Suprapubic skin (tissue), 4 donors: ENCODE results near the gene TANK.

Experiments
- EP300 ChIP-seq: sonication (generic); formaldehyde crosslinking; IDR thresholded peaks from one replicate; pipeline ENCODE4 v1.6.1; 2017; ENCODE audit warnings: antibody characterized with exemption
- POLR2A ChIP-seq, 2 donors: fragments of 450-650 bp; IDR thresholded peaks; one replicate each; pipeline ENCODE4 v1.6.1; 2017; ENCODE audit warnings: antibody characterized with exemption in 2 of 2, mild to moderate bottlenecking in 2 of 2, moderate library complexity in 2 of 2
- POLR2AphosphoS5 ChIP-seq, 3 donors: sonication (generic); formaldehyde crosslinking; IDR thresholded peaks; one replicate each; pipeline ENCODE4 v1.6.1; 2017; ENCODE audit warnings: antibody characterized with exemption in 3 of 3
- TF ChIP-seq, protein P1 (sequence below), 2 donors: fragments of 200-600 bp in 1 of 2; fragments of 450-650 bp in 1 of 2; sonication (generic) in 1 of 2; IDR thresholded peaks; one replicate each; pipeline ENCODE4 v1.5.1; 2016 to 2019; ENCODE audit warnings: antibody characterized with exemption in 2 of 2, mild to moderate bottlenecking in 1 of 2, moderate library complexity in 1 of 2

DNA sequence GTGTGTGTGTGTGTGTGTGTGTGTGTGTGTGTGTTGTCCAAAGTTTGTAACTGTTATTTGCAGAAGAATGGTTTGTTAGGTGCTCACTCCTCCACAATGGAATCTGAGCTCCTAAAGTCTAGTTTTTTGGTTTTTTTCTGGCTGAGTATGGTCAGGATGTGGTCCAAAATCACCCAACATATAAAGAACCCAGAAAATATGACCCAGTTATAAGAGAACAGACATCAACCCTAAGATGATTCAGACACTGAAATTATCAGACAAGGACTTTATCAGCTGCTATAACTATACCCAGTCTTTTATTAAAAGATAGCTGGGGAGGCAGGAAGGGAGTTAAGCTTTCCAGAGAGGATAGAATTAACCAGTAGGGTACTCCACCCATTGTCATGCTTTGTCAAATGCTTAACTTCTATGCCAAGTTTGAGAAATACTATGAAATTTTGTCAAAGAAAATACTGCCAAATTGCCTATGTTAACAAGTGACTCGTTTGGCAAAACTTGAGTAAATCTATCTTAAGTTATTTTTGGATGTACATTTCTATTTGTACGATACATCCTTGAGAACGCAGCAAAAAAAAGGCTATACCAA, 57.5 kb downstream of the TANK start:
- no peak for TF ChIP-seq POLR2A (IDR thresholded peaks at IDR 0.05)
- TF ChIP-seq, protein P1, sequence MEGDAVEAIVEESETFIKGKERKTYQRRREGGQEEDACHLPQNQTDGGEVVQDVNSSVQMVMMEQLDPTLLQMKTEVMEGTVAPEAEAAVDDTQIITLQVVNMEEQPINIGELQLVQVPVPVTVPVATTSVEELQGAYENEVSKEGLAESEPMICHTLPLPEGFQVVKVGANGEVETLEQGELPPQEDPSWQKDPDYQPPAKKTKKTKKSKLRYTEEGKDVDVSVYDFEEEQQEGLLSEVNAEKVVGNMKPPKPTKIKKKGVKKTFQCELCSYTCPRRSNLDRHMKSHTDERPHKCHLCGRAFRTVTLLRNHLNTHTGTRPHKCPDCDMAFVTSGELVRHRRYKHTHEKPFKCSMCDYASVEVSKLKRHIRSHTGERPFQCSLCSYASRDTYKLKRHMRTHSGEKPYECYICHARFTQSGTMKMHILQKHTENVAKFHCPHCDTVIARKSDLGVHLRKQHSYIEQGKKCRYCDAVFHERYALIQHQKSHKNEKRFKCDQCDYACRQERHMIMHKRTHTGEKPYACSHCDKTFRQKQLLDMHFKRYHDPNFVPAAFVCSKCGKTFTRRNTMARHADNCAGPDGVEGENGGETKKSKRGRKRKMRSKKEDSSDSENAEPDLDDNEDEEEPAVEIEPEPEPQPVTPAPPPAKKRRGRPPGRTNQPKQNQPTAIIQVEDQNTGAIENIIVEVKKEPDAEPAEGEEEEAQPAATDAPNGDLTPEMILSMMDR (IDR thresholded peaks at IDR 0.05): no peak
- TF ChIP-seq EP300: no peak
- no peak for TF ChIP-seq POLR2AphosphoS5 (IDR thresholded peaks at IDR 0.05)
